H9 (cell line): ENCODE results near the gene TENT5C. TPM values are rescaled to one million over a fixed set of nuclear protein-coding genes. Genes with fewer than 3 reads are reported as not detected.

Experiments
- DNase-seq: peaks from one replicate; pipeline ENCODE4 v3.0.0-alpha.2; 2017
- H2AFZ ChIP-seq: one replicate; pipeline ENCODE4 v1.6.1; 2013; ENCODE audit warnings: mild to moderate bottlenecking, low read length, control low read depth, moderate library complexity
- H2AK5ac ChIP-seq: 2 replicates; pipeline ENCODE4 v1.6.1; 2013; ENCODE audit warnings: low read length, control low read depth, mixed read lengths; ENCODE audit not compliant: insufficient read length
- H2BK120ac ChIP-seq: one replicate; pipeline ENCODE4 v1.6.1; 2013; ENCODE audit warnings: low read depth, mild to moderate bottlenecking, low read length, control low read depth, inconsistent platforms; ENCODE audit not compliant: poor library complexity, severe bottlenecking
- H2BK12ac ChIP-seq: 2 replicates; pipeline ENCODE4 v1.6.1; 2013; ENCODE audit warnings: low read length, control low read depth, mixed read lengths, low read depth; ENCODE audit not compliant: insufficient read length
- H2BK15ac ChIP-seq: 2 replicates; pipeline ENCODE4 v1.6.1; 2013; ENCODE audit warnings: low read depth, low read length, control low read depth
- H2BK20ac ChIP-seq: one replicate; pipeline ENCODE4 v1.6.1; 2013; ENCODE audit warnings: low read depth, mild to moderate bottlenecking, low read length, control low read depth, inconsistent platforms; ENCODE audit not compliant: poor library complexity, severe bottlenecking
- H2BK5ac ChIP-seq: 2 replicates; pipeline ENCODE4 v1.6.1; 2013; ENCODE audit warnings: low read length, control low read depth, mixed read lengths; ENCODE audit not compliant: insufficient read length
- H3K14ac ChIP-seq: 2 replicates; pipeline ENCODE4 v1.6.1; 2013; ENCODE audit warnings: low read length, control low read depth; ENCODE audit not compliant: insufficient read depth
- H3K18ac ChIP-seq: 2 replicates; pipeline ENCODE4 v1.6.1; 2013; ENCODE audit warnings: low read depth, mild to moderate bottlenecking, mixed read lengths, low read length, control low read depth; ENCODE audit not compliant: insufficient read length
- H3K23ac ChIP-seq: 2 replicates; pipeline ENCODE4 v1.6.1; 2013; ENCODE audit warnings: low read length, control low read depth, mixed read lengths, low read depth; ENCODE audit not compliant: insufficient read length
- H3K23me2 ChIP-seq: 2 replicates; pipeline ENCODE4 v1.6.1; 2013; ENCODE audit warnings: low read depth, mild to moderate bottlenecking, mixed read lengths, low read length, control low read depth; ENCODE audit not compliant: insufficient read length, poor library complexity, severe bottlenecking
- H3K27ac ChIP-seq: 2 replicates; pipeline ENCODE4 v1.5.1; 2013; ENCODE audit warnings: low read length, control low read depth, mixed read lengths, low read depth; ENCODE audit not compliant: insufficient read length
- H3K27me3 ChIP-seq: 2 replicates; pipeline ENCODE4 v1.6.1; 2013; ENCODE audit warnings: low read length, control low read depth, inconsistent platforms; ENCODE audit not compliant: insufficient read depth
- H3K4ac ChIP-seq: 2 replicates; pipeline ENCODE4 v1.6.1; 2013; ENCODE audit warnings: low read depth, mild to moderate bottlenecking, control low read depth, inconsistent platforms, low read length, moderate library complexity
- H3K4me1 ChIP-seq: 2 replicates; pipeline ENCODE4 v1.6.1; 2013; ENCODE audit warnings: low read length, control low read depth, inconsistent platforms; ENCODE audit not compliant: insufficient read depth
- H3K4me2 ChIP-seq: 2 replicates; pipeline ENCODE4 v1.6.1; 2013; ENCODE audit warnings: low read length, control low read depth, mixed read lengths; ENCODE audit not compliant: insufficient read length, insufficient read depth
- H3K56ac ChIP-seq: 2 replicates; pipeline ENCODE4 v1.6.1; 2013; ENCODE audit warnings: low read depth, mild to moderate bottlenecking, mixed read lengths, low read length, control low read depth; ENCODE audit not compliant: insufficient read length
- H3K79me1 ChIP-seq: 2 replicates; pipeline ENCODE4 v1.6.1; 2013; ENCODE audit warnings: low read depth, mild to moderate bottlenecking, moderate library complexity, low read length, control low read depth, inconsistent platforms; ENCODE audit not compliant: insufficient read depth, poor library complexity, severe bottlenecking
- H3K79me2 ChIP-seq: 2 replicates; pipeline ENCODE4 v1.6.1; 2013; ENCODE audit warnings: low read length, control low read depth, inconsistent platforms; ENCODE audit not compliant: insufficient read depth
- H3K9ac ChIP-seq: 2 replicates; pipeline ENCODE4 v1.6.1; 2013; ENCODE audit warnings: low read length, control low read depth, mixed read lengths; ENCODE audit not compliant: insufficient read length; ENCODE audit errors: extremely low read depth
- H3K9me3 ChIP-seq: one replicate; pipeline ENCODE4 v1.6.1; 2013; ENCODE audit warnings: low read depth, low read length, inconsistent platforms; ENCODE audit not compliant: control insufficient read depth
- H3T11ph ChIP-seq: one replicate; pipeline ENCODE4 v1.6.1; 2013; ENCODE audit warnings: mild to moderate bottlenecking, low read length, control low read depth, inconsistent platforms
- H4K20me1 ChIP-seq: one replicate; pipeline ENCODE4 v1.6.1; 2013; ENCODE audit not compliant: control insufficient read depth, insufficient read length, insufficient read depth
- H4K5ac ChIP-seq: 2 replicates; pipeline ENCODE4 v1.6.1; 2013; ENCODE audit warnings: low read depth, mild to moderate bottlenecking, mixed read lengths, low read length, control low read depth; ENCODE audit not compliant: insufficient read length
- H4K8ac ChIP-seq: replicated peaks from 2 replicates; pipeline ENCODE4 v1.6.1; 2013; ENCODE audit warnings: low read length, control low read depth, mixed read lengths, low read depth; ENCODE audit not compliant: insufficient read length
- H4K91ac ChIP-seq: 2 replicates; pipeline ENCODE4 v1.6.1; 2013; ENCODE audit warnings: low read depth, mild to moderate bottlenecking, moderate library complexity, mixed read lengths, low read length, control low read depth; ENCODE audit not compliant: insufficient read length
- H3K27ac Mint-ChIP-seq, 3 experiments: 2 replicates in 2 of 3; 3 replicates in 1 of 3; pipeline ENCODE4 v1.8.0; 2020 to 2021; ENCODE audit warnings: mixed read lengths in 3 of 3, mild to moderate bottlenecking in 1 of 3, moderate library complexity in 1 of 3
- H3K27me3 Mint-ChIP-seq: 2 replicates; pipeline ENCODE4 v1.8.0; 2021; ENCODE audit warnings: low read depth, mild to moderate bottlenecking, moderate library complexity, mixed read lengths
- H3K36me3 Mint-ChIP-seq, 3 experiments: 2 replicates in 2 of 3; 3 replicates in 1 of 3; pipeline ENCODE4 v1.8.0; 2020 to 2021; ENCODE audit warnings: low read depth in 3 of 3, mixed read lengths in 3 of 3; ENCODE audit not compliant: insufficient read depth in 1 of 3
- H3K4me1 Mint-ChIP-seq, 2 experiments: 2 replicates each; pipeline ENCODE4 v1.8.0; 2020; ENCODE audit warnings: mixed read lengths in 2 of 2
- H3K4me3 Mint-ChIP-seq, 2 experiments: 2 replicates in 1 of 2; 3 replicates in 1 of 2; pipeline ENCODE4 v1.8.0; 2020 to 2021; ENCODE audit warnings: mild to moderate bottlenecking in 2 of 2, mixed read lengths in 2 of 2, moderate library complexity in 1 of 2
- H3K9me3 Mint-ChIP-seq, 2 experiments: 2 replicates in 1 of 2; 3 replicates in 1 of 2; pipeline ENCODE4 v1.8.0; 2020; ENCODE audit warnings: mild to moderate bottlenecking in 2 of 2, mixed read lengths in 2 of 2, moderate library complexity in 1 of 2
- CTCF ChIP-seq: fragments of 200-600 bp; sonication (generic); conservative IDR thresholded peaks from 3 replicates; pipeline ENCODE4 v1.8.0; 2021; ENCODE audit warnings: antibody characterized with exemption, mild to moderate bottlenecking
- WGBS: extraction: QIAGEN DNeasy Blood & Tissue Kit; methylation state at CpG from one replicate; pipeline ENCODE4 v1.1.7; 2013; ENCODE audit warnings: missing lambda C conversion rate, low lambda C conversion rate, mixed read lengths; ENCODE audit not compliant: insufficient read length; ENCODE audit errors: extremely low coverage; 5-methylcytosine and 5-hydroxymethylcytosine counted together
- total RNA-seq: library from RNA; stranded (reverse); gene quantifications from 2 replicates; pipeline ENCODE4 v1.2.1, GENCODE V29; 2021

The TENT5C gene
- total RNA-seq, 1 experiment from 2014 or later: 0.37 TPM

GRCh38 chr1:117651616-117652015 lies 45.8 kb downstream of the TENT5C start:
- Histone ChIP-seq H4K20me1 (no peaks in the 10 kb centered on the region), H3K79me2 (no peaks in the 10 kb centered on the region), H2BK120ac (no peak overlapping the region), H2AK5ac (no peak overlapping the region), H4K5ac (no peak overlapping the region), H3K23me2 (no peaks in the 10 kb centered on the region), H3K27me3 (no peaks in the 10 kb centered on the region), H4K91ac (no peak overlapping the region), H2BK20ac (no peak overlapping the region), H2AFZ (no peak overlapping the region), H3K18ac (no peak overlapping the region), H2BK15ac (no peak overlapping the region), H2BK5ac (no peak overlapping the region), H3K14ac (no peak overlapping the region), H4K8ac (no peak overlapping the region), H3T11ph (no peak overlapping the region), H3K4me2 (no peak overlapping the region), H3K56ac (no peak overlapping the region), H3K4me1 (0 out of 2 replicates have a peak, but pooled peaks cover 3% of the 10 kb centered on the region), H3K9ac (no peak overlapping the region), H3K27ac (no peak overlapping the region), H2BK12ac (no peak overlapping the region), H3K23ac (no peak overlapping the region), H3K9me3 (no peaks in the 10 kb centered on the region), H3K79me1 (no peaks in the 10 kb centered on the region), H3K4ac (no peak overlapping the region)
- Mint-ChIP-seq H3K27ac (no peak overlapping the region), H3K9me3 (peaks cover 0 to 4% of the 10 kb centered on the region in 2 experiments; a peak in 1 of 5 replicates), H3K4me3 (no peak overlapping the region), H3K4me1 (peaks cover 25 to 31% of the 10 kb centered on the region in 2 experiments), H3K27me3 (peaks cover 5% of the 10 kb centered on the region), H3K36me3 (peaks cover 0 to 4% (median 1%) of the 10 kb centered on the region in 3 experiments; a peak in 4 of 7 replicates)
- no peak for TF ChIP-seq CTCF
- no peak for DNase-seq
- WGBS: no CpG with 5 or more reads among the region's 4 CpGs
